D721Med (cell line): Measurements from ENCODE around the gene LDAH.

Experiments
- DNase-seq: peaks from one replicate; pipeline ENCODE4 v3.0.0; 2011; ENCODE audit warnings: low spot score; ENCODE audit not compliant: insufficient read length
- FAIRE-seq: peaks from 2 replicates; lab custom pipeline; 2011; peaks lifted over from hg19 to GRCh38; lab: Jason Lieb, UNC
- CTCF ChIP-seq: IDR thresholded peaks from 2 replicates; pipeline ENCODE4 v1.5.1; 2012; ENCODE audit warnings: mild to moderate bottlenecking, control low read depth; ENCODE audit not compliant: insufficient read depth; ENCODE audit errors: missing control alignments

LDAH gene

GRCh38 chr2:20676353-20677215 is 146.3 kb downstream of the LDAH start:
- DNase-seq (no peak), FAIRE-seq (no peak)
- no peak for TF ChIP-seq CTCF

- no peak for TF ChIP-seq CTCF
- FAIRE-seq (no peak), DNase-seq (no peak)
These were observed 147.1 kb downstream of the LDAH start for GRCh38 chr2:20675701-20676352.

- TF ChIP-seq CTCF, result no peak
- DNase-seq, result no peak
- no peak for FAIRE-seq
These were observed 147.8 kb downstream of the LDAH start for GRCh38 chr2:20674974-20675679.

- no peak for TF ChIP-seq CTCF
- FAIRE-seq, result no peak
These were observed 148.5 kb downstream of the LDAH start for GRCh38 chr2:20674309-20674965.

GRCh38 chr2:20673686-20674308 is 149.1 kb downstream of the LDAH start:
- TF ChIP-seq CTCF, result no peak
- no peak for DNase-seq
- FAIRE-seq, result no peak

More at GRCh38 chr2:20674309-20674965, 148.5 kb downstream of the LDAH start:
- no peak for DNase-seq

- FAIRE-seq (no peak), DNase-seq (no peak)
- no peak for TF ChIP-seq CTCF
These were observed 150.5 kb downstream of the LDAH start for GRCh38 chr2:20672201-20672951.
